Right cardiac atrium (tissue), 5 donors: ENCODE results near the gene TPST1. TPM values are rescaled to one million over a fixed set of nuclear protein-coding genes. Genes with fewer than 3 reads are reported as not detected.

Experiments
- ATAC-seq, 2 donors: fragments of 200-7000 bp; cut with Tn5 transposase; one replicate each; pipeline versions ENCODE4 v1.8.0 to v1.9.1; 2020; ENCODE audit warnings: moderate library complexity in 2 of 2, mild to moderate bottlenecking in 1 of 2
- DNase-seq, 3 donors: peaks; one replicate each; pipeline ENCODE4 v3.0.0-alpha.2; 2020
- H3K27ac ChIP-seq: one replicate; pipeline ENCODE4 v1.5.1; 2013; ENCODE audit warnings: mild to moderate bottlenecking, low read length, control low read depth, moderate library complexity
- H3K27me3 ChIP-seq: one replicate; pipeline ENCODE4 v1.6.1; 2013; ENCODE audit not compliant: control insufficient read depth, insufficient read depth
- H3K4me1 ChIP-seq: one replicate; pipeline ENCODE4 v1.6.1; 2013; ENCODE audit warnings: low read length; ENCODE audit not compliant: control insufficient read depth, insufficient read depth
- H3K4me3 ChIP-seq: one replicate; pipeline ENCODE4 v1.5.1; 2013; ENCODE audit warnings: low read length, control low read depth
- H3K9me3 ChIP-seq: one replicate; pipeline ENCODE4 v1.6.1; 2013; ENCODE audit warnings: low read length; ENCODE audit not compliant: control insufficient read depth
- WGBS: extraction: QIAGEN DNeasy Blood & Tissue Kit; methylation state at CpG from one replicate; pipeline ENCODE4 v1.1.7; 2013; 5-methylcytosine and 5-hydroxymethylcytosine counted together
- intact Hi-C, 4 donors: fragments of 100-400 bp; cut with DNase I; formaldehyde crosslinking; loops; one replicate each; pipeline versions ENCODE4 v1.11.0 to v1.14.0; 2022 to 2023
- polyA plus RNA-seq: library from polyadenylated mRNA; stranded (reverse); fragments of 200-250 nt; gene quantifications from one replicate; pipeline ENCODE4 v1.2.3, GENCODE V29; 2013
- total RNA-seq, 4 donors: library from RNA; stranded (reverse); fragmentation: NEBNext Ultra II Directional; extraction: Animal tissue kit (Norgen Biotek cat#: 25700); gene quantifications; one replicate each; pipeline ENCODE4 v1.2.1, GENCODE V29; 2021
- donor health status: healthy with polysubstance abuse.
- donor health status: DM: no; HTN: yes; CAD: no.
- donor health status: DM: no; HTN: no; CAD: no.
- donor health status: DM: no; HTN: yes; CAD: no; lungs with severe emphysema.
- donor health status: DM: yes; HTN: yes; CAD: no.

The TPST1 gene
- total and polyA plus RNA-seq, 5 donors, result 5.1 to 9.9 (median 7.4) TPM

GRCh38 chr7:66296001-66296521 is 90.9 kb downstream of the TPST1 start:
- intact Hi-C loops, result no loop called here
- H3K9me3 ChIP-seq, result no peaks in the 10 kb centered on the region
- ATAC-seq (no peak), DNase-seq (no peak)
- H3K4me1 ChIP-seq, result no peaks in the 10 kb centered on the region
- no peak overlapping the region for H3K4me3 ChIP-seq
- 56% methylated on average over 1 of the region's 1 CpG for WGBS
- no peaks in the 10 kb centered on the region for H3K27me3 ChIP-seq
- H3K27ac ChIP-seq, result no peak overlapping the region

DNA sequence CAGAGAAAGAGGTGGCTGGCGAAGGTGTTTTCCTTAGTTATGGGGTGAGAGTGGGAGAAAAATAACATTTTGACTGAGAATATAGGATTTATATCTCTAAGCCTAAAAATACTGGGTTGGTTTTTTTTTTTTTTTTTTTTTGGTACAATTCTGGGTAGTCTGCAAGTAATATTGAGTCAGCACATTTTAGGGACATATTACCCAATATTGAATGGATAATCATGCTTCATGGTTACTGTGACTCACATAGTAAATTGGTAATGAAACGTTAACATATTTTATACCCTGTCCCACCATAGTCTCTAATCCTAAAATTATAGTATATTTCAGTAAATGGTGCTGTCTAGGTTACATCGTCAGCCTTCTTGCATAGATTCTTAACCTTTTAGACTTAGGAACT is 91.4 kb downstream of the TPST1 start:
- no peak overlapping the region for H3K4me3 ChIP-seq
- 91% methylated on average over 3 of the region's 3 CpGs for WGBS
- no peak overlapping the region for H3K27ac ChIP-seq

GRCh38 chr7:66297579-66297978 is 92.4 kb downstream of the TPST1 start:
- DNase-seq (no peak), ATAC-seq (no peak)
- Histone ChIP-seq H3K27me3 (no peaks in the 10 kb centered on the region), H3K27ac (no peak overlapping the region), H3K4me1 (no peaks in the 10 kb centered on the region), H3K4me3 (no peak overlapping the region), H3K9me3 (no peaks in the 10 kb centered on the region)
- intact Hi-C loops, result no loop called here

More for the DNA sequence above, 91.4 kb downstream of the TPST1 start:
- no peak for ATAC-seq
- Histone ChIP-seq H3K27me3 (no peaks in the 10 kb centered on the region), H3K9me3 (no peaks in the 10 kb centered on the region), H3K4me1 (no peaks in the 10 kb centered on the region)
- intact Hi-C loops, result no loop called here
- no peak for DNase-seq

GRCh38 chr7:66301249-66301648 is 96.1 kb downstream of the TPST1 start:
- Histone ChIP-seq H3K9me3 (no peaks in the 10 kb centered on the region), H3K27me3 (no peaks in the 10 kb centered on the region), H3K4me3 (no peak overlapping the region), H3K27ac (no peak overlapping the region), H3K4me1 (no peaks in the 10 kb centered on the region)
- WGBS, result 85% methylated on average over 2 of the region's 2 CpGs
- no peak for ATAC-seq
- no peak for DNase-seq
- intact Hi-C loops, result no loop called here

- intact Hi-C loops, result no loop called here
- DNase-seq, result no peak
- H3K4me1 ChIP-seq, result no peaks in the 10 kb centered on the region
- no peaks in the 10 kb centered on the region for H3K9me3 ChIP-seq
- H3K27ac ChIP-seq, result no peak overlapping the region
- H3K4me3 ChIP-seq, result no peak overlapping the region
- ATAC-seq, result no peak
- H3K27me3 ChIP-seq, result no peaks in the 10 kb centered on the region
- WGBS, result 90% methylated on average over 3 of the region's 3 CpGs
Measured at GRCh38 chr7:66301737-66302136, 96.6 kb downstream of the TPST1 start.

GRCh38 chr7:66303454-66304155 is 98.5 kb downstream of the TPST1 start:
- H3K4me3 ChIP-seq, result no peak overlapping the region
- ATAC-seq, result no peak
- intact Hi-C loops, result no loop called here
- no peaks in the 10 kb centered on the region for H3K4me1 ChIP-seq
- no peak overlapping the region for H3K27ac ChIP-seq
- H3K27me3 ChIP-seq, result no peaks in the 10 kb centered on the region
- WGBS, result 94% methylated on average over 8 of the region's 8 CpGs
- H3K9me3 ChIP-seq, result no peaks in the 10 kb centered on the region
- DNase-seq, result no peak

DNA sequence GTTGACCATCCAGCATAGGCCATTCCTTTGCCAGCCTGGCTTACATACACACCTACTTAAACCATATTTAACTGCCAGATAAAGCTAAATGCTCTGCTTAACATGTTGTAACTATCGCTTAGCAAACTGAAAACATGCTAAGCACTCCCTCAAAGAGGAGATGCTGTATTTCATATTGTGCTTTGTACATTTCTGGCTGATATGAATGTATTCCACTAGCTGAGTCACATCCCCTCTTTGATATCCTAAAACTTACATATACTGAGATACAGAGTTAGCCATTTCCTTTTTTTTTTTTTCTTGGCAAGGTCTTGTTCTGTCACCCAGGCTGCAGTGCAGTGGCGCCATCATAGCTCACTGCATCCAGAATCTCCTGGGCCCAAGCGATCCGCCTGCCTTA is 99.4 kb downstream of the TPST1 start:
- ATAC-seq (peak in 1 of 2 donors; percentile 50), DNase-seq (no peak)
- intact Hi-C loops, result no loop called here
- H3K27me3 ChIP-seq, result no peaks in the 10 kb centered on the region
- no peak overlapping the region for H3K4me3 ChIP-seq
- 87% methylated on average over 4 of the region's 4 CpGs for WGBS
- no peak overlapping the region for H3K27ac ChIP-seq
- no peaks in the 10 kb centered on the region for H3K4me1 ChIP-seq
- H3K9me3 ChIP-seq, result no peaks in the 10 kb centered on the region

DNA sequence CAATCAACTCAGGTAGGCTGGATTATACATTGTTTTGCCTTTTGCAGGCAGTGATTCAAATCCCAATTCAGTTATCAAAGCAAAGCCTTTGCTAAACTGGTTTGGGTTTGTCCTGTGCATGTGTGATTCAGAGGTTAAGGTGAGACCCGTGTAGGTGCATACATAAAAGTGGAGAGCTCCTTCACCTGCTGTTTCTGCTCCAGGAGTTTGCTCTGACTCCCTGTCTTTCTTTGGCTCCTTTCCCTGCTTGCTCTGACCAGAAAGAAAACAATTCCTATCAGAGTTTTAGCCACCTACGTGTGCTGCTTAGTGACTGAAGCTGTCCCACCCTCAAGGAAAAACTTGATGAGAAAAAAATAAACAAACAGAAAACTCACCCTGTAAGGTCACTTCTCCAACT is 101.1 kb downstream of the TPST1 start:
- 56% methylated on average over 2 of the region's 2 CpGs for WGBS
- DNase-seq, result no peak
- intact Hi-C loops, result no loop called here

DNA sequence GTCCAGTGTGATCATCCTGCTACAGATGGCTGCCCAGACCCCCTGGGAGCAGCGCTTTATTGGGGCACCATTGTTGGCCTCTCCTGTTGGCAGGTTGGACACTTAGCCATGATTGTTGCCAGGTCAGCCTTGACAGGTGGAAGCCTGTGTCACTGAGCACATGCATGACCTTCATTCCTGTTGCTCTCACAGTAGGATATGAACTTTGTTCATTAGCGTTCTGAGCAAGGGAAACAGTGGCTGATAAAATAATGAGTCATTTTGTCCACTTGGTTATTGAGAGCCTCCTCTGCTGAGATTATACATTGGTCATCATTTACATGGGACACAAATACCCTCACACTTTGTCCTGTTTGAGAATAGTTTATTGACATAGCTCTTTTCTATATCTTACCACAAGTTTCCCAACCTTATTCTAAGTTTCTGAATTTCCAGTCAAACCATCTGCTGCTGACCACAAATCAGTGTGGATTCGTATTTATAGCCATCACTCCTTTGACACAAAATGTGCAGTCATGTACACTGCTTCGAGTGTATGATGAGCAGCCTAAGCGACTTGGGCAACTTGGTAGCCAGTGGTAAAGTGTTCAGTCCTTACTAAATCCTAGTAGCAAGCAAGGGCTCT is 102.6 kb downstream of the TPST1 start:
- H3K4me3 ChIP-seq, result no peak overlapping the region
- no peak overlapping the region for H3K27ac ChIP-seq
- whole genome bisulfite sequencing, result 83% methylated on average over 5 of the region's 5 CpGs
- DNase-seq (no peak), ATAC-seq (peak; percentile 22 to 86)
- H3K4me1 ChIP-seq, result no peaks in the 10 kb centered on the region
- no peaks in the 10 kb centered on the region for H3K27me3 ChIP-seq
- no peaks in the 10 kb centered on the region for H3K9me3 ChIP-seq
- intact Hi-C loops, result no loop called here

More for the DNA sequence above, 101.1 kb downstream of the TPST1 start:
- no peak overlapping the region for H3K27ac ChIP-seq
- no peaks in the 10 kb centered on the region for H3K4me1 ChIP-seq
- H3K9me3 ChIP-seq, result no peaks in the 10 kb centered on the region
- no peak overlapping the region for H3K4me3 ChIP-seq
- no peaks in the 10 kb centered on the region for H3K27me3 ChIP-seq
- ATAC-seq, result no peak

DNA sequence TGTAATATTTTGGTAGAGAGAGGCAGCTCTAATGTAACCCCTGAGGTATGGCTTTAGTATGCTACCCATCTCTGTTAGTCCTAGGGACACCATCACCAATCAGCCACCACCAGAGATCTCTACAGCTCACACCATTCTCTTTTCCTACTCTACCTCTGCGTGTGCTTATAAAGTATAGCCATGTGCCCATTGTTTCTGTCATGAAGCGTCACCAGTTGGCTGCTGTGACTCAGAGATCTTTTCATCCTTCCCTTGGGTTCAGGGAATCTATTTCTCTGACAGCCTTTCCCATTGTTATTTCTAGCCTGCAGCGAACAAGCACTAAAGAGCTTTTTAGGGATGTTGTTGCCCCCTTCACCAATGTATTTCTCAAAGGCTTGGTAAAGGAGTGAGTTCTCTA is 103.3 kb downstream of the TPST1 start:
- no peak overlapping the region for H3K27ac ChIP-seq
- ATAC-seq, result no peak
- no peak overlapping the region for H3K4me3 ChIP-seq
- intact Hi-C loops, result no loop called here
- no peak for DNase-seq
- H3K27me3 ChIP-seq, result no peaks in the 10 kb centered on the region
- WGBS, result 90% methylated on average over 3 of the region's 3 CpGs
- no peaks in the 10 kb centered on the region for H3K4me1 ChIP-seq
- no peaks in the 10 kb centered on the region for H3K9me3 ChIP-seq

GRCh38 chr7:66310620-66311019 is 105.5 kb downstream of the TPST1 start:
- WGBS, result 99% methylated on average over 2 of the region's 2 CpGs

More at GRCh38 chr7:66310620-66311019, 105.5 kb downstream of the TPST1 start:
- ATAC-seq, result no peak
- no peak for DNase-seq
- H3K27ac ChIP-seq, result no peak overlapping the region
- intact Hi-C loops, result no loop called here
- H3K4me3 ChIP-seq, result no peak overlapping the region
- no peaks in the 10 kb centered on the region for H3K27me3 ChIP-seq
- no peaks in the 10 kb centered on the region for H3K9me3 ChIP-seq
- H3K4me1 ChIP-seq, result no peaks in the 10 kb centered on the region
